Adipocyte (in vitro differentiated cells): ENCODE measurements around the gene MED6.

Source experiments
- DNase-seq: peaks from one replicate; pipeline ENCODE4 v3.0.0-alpha.2; 2015; ENCODE audit warnings: low read depth
- H3K27me3 ChIP-seq: replicated peaks from 2 replicates; pipeline ENCODE4 v1.7.0; 2013; ENCODE audit warnings: mild to moderate bottlenecking, low read length, moderate library complexity; ENCODE audit not compliant: control insufficient read depth, insufficient read depth
- H3K36me3 ChIP-seq: 2 replicates; pipeline ENCODE4 v1.7.0; 2013; ENCODE audit warnings: low read length, mild to moderate bottlenecking, moderate library complexity; ENCODE audit not compliant: control insufficient read depth, insufficient read depth, severe bottlenecking
- H3K4me1 ChIP-seq: 2 replicates; pipeline ENCODE4 v1.7.0; 2013; ENCODE audit warnings: mild to moderate bottlenecking, low read length, moderate library complexity; ENCODE audit not compliant: control insufficient read depth, insufficient read depth
- H3K4me3 ChIP-seq: 2 replicates; pipeline ENCODE4 v1.7.0; 2013; ENCODE audit warnings: mild to moderate bottlenecking, low read length, moderate library complexity
- H3K9ac ChIP-seq: 2 replicates; pipeline ENCODE4 v1.7.0; 2013; ENCODE audit warnings: mild to moderate bottlenecking, low read length, moderate library complexity
- H3K9me3 ChIP-seq: 2 replicates; pipeline ENCODE4 v1.7.0; 2013; ENCODE audit warnings: mild to moderate bottlenecking, low read length, moderate library complexity; ENCODE audit not compliant: control insufficient read depth

MED6 gene

GRCh38 chr14:70597731-70598130, 2.7 kb downstream of the MED6 start:
- H3K9ac ChIP-seq: no peak overlapping the region
- no peaks in the 10 kb centered on the region for H3K27me3 ChIP-seq
- H3K4me3 ChIP-seq: no peak overlapping the region
- peaks cover 39% of the 10 kb centered on the region for H3K36me3 ChIP-seq
- no peaks in the 10 kb centered on the region for H3K9me3 ChIP-seq
- peaks cover 18% of the 10 kb centered on the region for H3K4me1 ChIP-seq
- DNase-seq: no peak

GRCh38 chr14:70595443-70596185, 4.8 kb downstream of the MED6 start:
- Histone ChIP-seq H3K9me3 (no peaks in the 10 kb centered on the region), H3K36me3 (peaks cover 60% of the 10 kb centered on the region), H3K4me1 (peaks cover 13% of the 10 kb centered on the region)

GRCh38 chr14:70594461-70594860, 6.0 kb downstream of the MED6 start:
- Histone ChIP-seq H3K4me3 (no peak overlapping the region), H3K9ac (no peak overlapping the region), H3K27me3 (no peaks in the 10 kb centered on the region), H3K4me1 (peaks cover 8% of the 10 kb centered on the region), H3K9me3 (no peaks in the 10 kb centered on the region), H3K36me3 (peaks cover 71% of the 10 kb centered on the region)
- DNase-seq: no peak

More at GRCh38 chr14:70595443-70596185, 4.8 kb downstream of the MED6 start:
- H3K4me3 ChIP-seq: no peak overlapping the region
- no peak overlapping the region for H3K9ac ChIP-seq
- DNase-seq: no peak
- H3K27me3 ChIP-seq: no peaks in the 10 kb centered on the region

- Histone ChIP-seq H3K27me3 (no peaks in the 10 kb centered on the region), H3K9me3 (no peaks in the 10 kb centered on the region), H3K4me3 (no peak overlapping the region), H3K36me3 (peaks cover 86% of the 10 kb centered on the region), H3K9ac (no peak overlapping the region), H3K4me1 (no peaks in the 10 kb centered on the region)
- DNase-seq: no peak
These were observed 15.2 kb downstream of the MED6 start for GRCh38 chr14:70585231-70585630.

GRCh38 chr14:70576891-70577290, 23.6 kb downstream of the MED6 start:
- Histone ChIP-seq H3K9me3 (no peaks in the 10 kb centered on the region), H3K36me3 (peaks cover 29% of the 10 kb centered on the region), H3K27me3 (no peaks in the 10 kb centered on the region), H3K9ac (no peak overlapping the region), H3K4me3 (no peak overlapping the region), H3K4me1 (no peaks in the 10 kb centered on the region)
- DNase-seq: no peak

GRCh38 chr14:70573050-70573449, 27.4 kb downstream of the MED6 start:
- H3K4me3 ChIP-seq: no peak overlapping the region
- no peaks in the 10 kb centered on the region for H3K4me1 ChIP-seq
- H3K36me3 ChIP-seq: no peaks in the 10 kb centered on the region
- no peak overlapping the region for H3K9ac ChIP-seq
- no peaks in the 10 kb centered on the region for H3K9me3 ChIP-seq
- no peak for DNase-seq
- no peaks in the 10 kb centered on the region for H3K27me3 ChIP-seq

- Histone ChIP-seq H3K4me3 (no peak overlapping the region), H3K36me3 (no peaks in the 10 kb centered on the region), H3K9ac (no peak overlapping the region), H3K4me1 (no peaks in the 10 kb centered on the region), H3K9me3 (no peaks in the 10 kb centered on the region), H3K27me3 (no peaks in the 10 kb centered on the region)
- no peak for DNase-seq
These were observed 29.3 kb downstream of the MED6 start for GRCh38 chr14:70571139-70571538.

GRCh38 chr14:70567791-70568190, 32.7 kb downstream of the MED6 start:
- Histone ChIP-seq H3K36me3 (peaks cover 8% of the 10 kb centered on the region), H3K9ac (no peak overlapping the region), H3K4me3 (no peak overlapping the region), H3K27me3 (no peaks in the 10 kb centered on the region), H3K4me1 (no peaks in the 10 kb centered on the region), H3K9me3 (no peaks in the 10 kb centered on the region)
- peak; percentile 41 for DNase-seq

GRCh38 chr14:70563869-70564268, 36.6 kb downstream of the MED6 start:
- Histone ChIP-seq H3K9me3 (no peaks in the 10 kb centered on the region), H3K27me3 (no peaks in the 10 kb centered on the region), H3K36me3 (peaks cover 17% of the 10 kb centered on the region), H3K9ac (no peak overlapping the region), H3K4me3 (no peak overlapping the region), H3K4me1 (no peaks in the 10 kb centered on the region)
- DNase-seq: no peak

GRCh38 chr14:70563417-70563816, 37.0 kb downstream of the MED6 start:
- Histone ChIP-seq H3K27me3 (no peaks in the 10 kb centered on the region), H3K9me3 (no peaks in the 10 kb centered on the region), H3K4me1 (no peaks in the 10 kb centered on the region), H3K4me3 (no peak overlapping the region), H3K36me3 (peaks cover 17% of the 10 kb centered on the region), H3K9ac (no peak overlapping the region)
- no peak for DNase-seq

- no peaks in the 10 kb centered on the region for H3K27me3 ChIP-seq
- H3K4me3 ChIP-seq: no peak overlapping the region
- H3K9me3 ChIP-seq: no peaks in the 10 kb centered on the region
- peaks cover 18% of the 10 kb centered on the region for H3K36me3 ChIP-seq
- no peak overlapping the region for H3K9ac ChIP-seq
- H3K4me1 ChIP-seq: no peaks in the 10 kb centered on the region
- no peak for DNase-seq
These were observed 42.1 kb downstream of the MED6 start for GRCh38 chr14:70558356-70558755.

- no peak for DNase-seq
- Histone ChIP-seq H3K4me1 (no peaks in the 10 kb centered on the region), H3K27me3 (no peaks in the 10 kb centered on the region), H3K36me3 (peaks cover 3% of the 10 kb centered on the region), H3K9ac (peak overlapping the region; percentile 39), H3K4me3 (peak overlapping the region; percentile 64), H3K9me3 (no peaks in the 10 kb centered on the region)
These were observed 44.6 kb downstream of the MED6 start for GRCh38 chr14:70555890-70556289.
